ENCODE measurements around the gene TBC1D22B. TPM values are rescaled to one million over a fixed set of nuclear protein-coding genes. Genes with fewer than 3 reads are reported as not detected.

TBC1D22B gene
- total and polyA plus RNA-seq, 2 of the 13 experiments (the other 11 are each of a cell fraction or from before 2014, with no cell fraction given) = 9.7 to 12.9 TPM

DNA sequence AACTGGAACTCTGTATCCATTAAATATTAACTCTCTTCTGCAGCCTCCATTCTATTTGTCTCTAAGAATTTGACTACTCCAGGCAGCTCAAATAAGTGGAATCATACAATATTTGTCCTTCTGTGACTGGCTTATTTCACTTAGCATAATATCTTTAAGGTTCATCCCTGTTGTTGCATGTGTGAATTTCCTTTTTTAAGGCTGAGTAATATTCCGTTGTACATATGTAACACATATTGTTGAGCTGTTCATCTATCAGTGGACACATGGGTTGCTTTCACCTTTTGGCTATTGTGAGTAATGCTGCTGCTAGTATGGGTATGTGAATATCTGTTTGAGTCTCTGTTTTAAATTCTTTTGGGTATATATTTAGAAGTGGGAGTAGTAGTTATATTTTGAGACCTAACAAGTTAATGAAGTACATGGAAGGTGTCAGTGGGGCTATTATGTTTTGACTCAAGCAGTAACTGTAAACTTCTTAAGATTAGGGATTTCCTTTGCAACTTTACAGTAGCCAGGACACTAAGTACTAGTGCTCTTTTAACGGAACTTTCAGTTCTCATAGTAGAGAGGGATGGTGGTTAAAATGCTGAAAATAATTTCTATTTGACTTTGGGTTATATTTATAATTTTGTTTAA, 30.1 kb downstream of the TBC1D22B start:
- Histone ChIP-seq H3K27me3 (ENCODE audit: control insufficient read depth in 1 of 2, insufficient read depth in 2 of 2, low read length in 2 of 2) (no peaks in the 10 kb centered on the region), H3K4me2 (ENCODE audit: low read depth, low read length) (no peak overlapping the region), H3K4me1 (ENCODE audit: insufficient read depth, low read length) (no peaks in the 10 kb centered on the region), H3K79me2 (ENCODE audit: insufficient read depth, low read length) (no peaks in the 10 kb centered on the region), H3K9me3 (ENCODE audit: low read length) (no peaks in the 10 kb centered on the region), H3K4me3 (replicated peaks in 1 of 3; ENCODE audit: insufficient read depth in 1 of 3, low read depth in 2 of 3, low read length in 3 of 3) (no peak overlapping the region), H4K20me1 (ENCODE audit: insufficient read depth, low read length) (no peaks in the 10 kb centered on the region), H3K9ac (ENCODE audit: insufficient read depth, low read depth, low read length) (no peak overlapping the region), H2AFZ (ENCODE audit: low read length) (no peak overlapping the region), H3K36me3 (replicated peaks in 1 of 2; ENCODE audit: control insufficient read depth in 1 of 2, insufficient read depth in 2 of 2, low read length in 2 of 2) (peaks cover 44 to 72% of the 10 kb centered on the region in 2 experiments), H3K27ac (ENCODE audit: extremely low read length, insufficient read depth, low read length) (no peak overlapping the region)
- TF ChIP-seq ZNF431 (CRISPR knock-in tag; IDR thresholded peaks at IDR 0.05; ENCODE audit: borderline replicate concordance, low read depth) (no peak), HCFC1 (IDR thresholded peaks at IDR 0.05; ENCODE audit: low read depth, low read length) (no peak), TBX3 (IDR thresholded peaks at IDR 0.05; ENCODE audit: borderline replicate concordance) (no peak), STAT5B (CRISPR knock-in tag; IDR thresholded peaks at IDR 0.05) (no peak), ZNF773 (CRISPR knock-in tag; IDR thresholded peaks at IDR 0.05; ENCODE audit: borderline replicate concordance) (no peak), FOSL2 (CRISPR knock-in tag; IDR thresholded peaks at IDR 0.05) (no peak), KLF12 (CRISPR knock-in tag; IDR thresholded peaks at IDR 0.05; ENCODE audit: borderline replicate concordance) (no peak), RELA (CRISPR knock-in tag; IDR thresholded peaks at IDR 0.05) (no peak), ZBTB7A (CRISPR knock-in tag; IDR thresholded peaks at IDR 0.05) (no peak)
- TF ChIP-seq, protein P1, sequence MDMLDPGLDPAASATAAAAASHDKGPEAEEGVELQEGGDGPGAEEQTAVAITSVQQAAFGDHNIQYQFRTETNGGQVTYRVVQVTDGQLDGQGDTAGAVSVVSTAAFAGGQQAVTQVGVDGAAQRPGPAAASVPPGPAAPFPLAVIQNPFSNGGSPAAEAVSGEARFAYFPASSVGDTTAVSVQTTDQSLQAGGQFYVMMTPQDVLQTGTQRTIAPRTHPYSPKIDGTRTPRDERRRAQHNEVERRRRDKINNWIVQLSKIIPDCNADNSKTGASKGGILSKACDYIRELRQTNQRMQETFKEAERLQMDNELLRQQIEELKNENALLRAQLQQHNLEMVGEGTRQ (IDR thresholded peaks at IDR 0.05; ENCODE audit: low read depth, low read length) = no peak
- TF ChIP-seq, protein P1 (CRISPR knock-in tag; IDR thresholded peaks at IDR 0.05; ENCODE audit: borderline replicate concordance) = no peak
- TF ChIP-seq, protein P2, sequence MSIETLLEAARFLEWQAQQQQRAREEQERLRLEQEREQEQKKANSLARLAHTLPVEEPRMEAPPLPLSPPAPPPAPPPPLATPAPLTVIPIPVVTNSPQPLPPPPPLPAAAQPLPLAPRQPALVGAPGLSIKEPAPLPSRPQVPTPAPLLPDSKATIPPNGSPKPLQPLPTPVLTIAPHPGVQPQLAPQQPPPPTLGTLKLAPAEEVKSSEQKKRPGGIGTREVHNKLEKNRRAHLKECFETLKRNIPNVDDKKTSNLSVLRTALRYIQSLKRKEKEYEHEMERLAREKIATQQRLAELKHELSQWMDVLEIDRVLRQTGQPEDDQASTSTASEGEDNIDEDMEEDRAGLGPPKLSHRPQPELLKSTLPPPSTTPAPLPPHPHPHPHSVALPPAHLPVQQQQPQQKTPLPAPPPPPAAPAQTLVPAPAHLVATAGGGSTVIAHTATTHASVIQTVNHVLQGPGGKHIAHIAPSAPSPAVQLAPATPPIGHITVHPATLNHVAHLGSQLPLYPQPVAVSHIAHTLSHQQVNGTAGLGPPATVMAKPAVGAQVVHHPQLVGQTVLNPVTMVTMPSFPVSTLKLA (IDR thresholded peaks at IDR 0.05) = no peak
- TF ChIP-seq, protein P3, sequence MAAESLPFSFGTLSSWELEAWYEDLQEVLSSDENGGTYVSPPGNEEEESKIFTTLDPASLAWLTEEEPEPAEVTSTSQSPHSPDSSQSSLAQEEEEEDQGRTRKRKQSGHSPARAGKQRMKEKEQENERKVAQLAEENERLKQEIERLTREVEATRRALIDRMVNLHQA (CRISPR knock-in tag; IDR thresholded peaks at IDR 0.05) = no peak
- TF ChIP-seq, protein P4, sequence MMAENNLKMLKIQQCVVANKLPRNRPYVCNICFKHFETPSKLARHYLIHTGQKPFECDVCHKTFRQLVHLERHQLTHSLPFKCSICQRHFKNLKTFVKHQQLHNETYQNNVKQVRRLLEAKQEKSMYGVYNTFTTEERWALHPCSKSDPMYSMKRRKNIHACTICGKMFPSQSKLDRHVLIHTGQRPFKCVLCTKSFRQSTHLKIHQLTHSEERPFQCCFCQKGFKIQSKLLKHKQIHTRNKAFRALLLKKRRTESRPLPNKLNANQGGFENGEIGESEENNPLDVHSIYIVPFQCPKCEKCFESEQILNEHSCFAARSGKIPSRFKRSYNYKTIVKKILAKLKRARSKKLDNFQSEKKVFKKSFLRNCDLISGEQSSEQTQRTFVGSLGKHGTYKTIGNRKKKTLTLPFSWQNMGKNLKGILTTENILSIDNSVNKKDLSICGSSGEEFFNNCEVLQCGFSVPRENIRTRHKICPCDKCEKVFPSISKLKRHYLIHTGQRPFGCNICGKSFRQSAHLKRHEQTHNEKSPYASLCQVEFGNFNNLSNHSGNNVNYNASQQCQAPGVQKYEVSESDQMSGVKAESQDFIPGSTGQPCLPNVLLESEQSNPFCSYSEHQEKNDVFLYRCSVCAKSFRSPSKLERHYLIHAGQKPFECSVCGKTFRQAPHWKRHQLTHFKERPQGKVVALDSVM (CRISPR knock-in tag; IDR thresholded peaks at IDR 0.05) = no peak
- TF ChIP-seq, protein P5, sequence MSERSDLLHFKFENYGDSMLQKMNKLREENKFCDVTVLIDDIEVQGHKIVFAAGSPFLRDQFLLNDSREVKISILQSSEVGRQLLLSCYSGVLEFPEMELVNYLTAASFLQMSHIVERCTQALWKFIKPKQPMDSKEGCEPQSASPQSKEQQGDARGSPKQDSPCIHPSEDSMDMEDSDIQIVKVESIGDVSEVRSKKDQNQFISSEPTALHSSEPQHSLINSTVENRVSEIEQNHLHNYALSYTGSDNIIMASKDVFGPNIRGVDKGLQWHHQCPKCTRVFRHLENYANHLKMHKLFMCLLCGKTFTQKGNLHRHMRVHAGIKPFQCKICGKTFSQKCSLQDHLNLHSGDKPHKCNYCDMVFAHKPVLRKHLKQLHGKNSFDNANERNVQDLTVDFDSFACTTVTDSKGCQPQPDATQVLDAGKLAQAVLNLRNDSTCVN (CRISPR knock-in tag; IDR thresholded peaks at IDR 0.05; ENCODE audit: borderline replicate concordance) = no peak
- 98% methylated on average over 2 of the region's 2 CpGs for WGBS (ENCODE audit: low lambda C conversion rate)
- ChIA-PET POLR2A (no interaction called here), CTCF (ENCODE audit: low intra/inter-chr PET ratio, low total read pairs) (no interaction called here)
- intact Hi-C loops (cut with micrococcal nuclease; ENCODE audit: unreplicated experiment) (no loop called here), in situ Hi-C loops (cut with HindIII; ENCODE audit: extremely low pct_ligation_motif_present, low pct_unique_long_range_greater_than_20kb) (no loop called here)
- ATAC-seq (no peak), FAIRE-seq (peak; percentile 37), DNase-seq (ENCODE audit: low spot score) (no peak)
- BruUV-seq (replicated peaks) = no TSS peak

All from HepG2 (cell line).